Hematopoietic multipotent progenitor cell treated with erythropoietin and hydrocortisone succinate and interleukin-3 and kit ligand, for 17 days (in vitro differentiated cells): Measurements from ENCODE around the gene TMIGD3.
"Not testable (repeated sequence)": the region's sequence is repeated elsewhere in the genome, so short reads cannot be mapped to it uniquely, and the experiment has no call there.

Source experiments
- DNase-seq: peaks from one replicate; pipeline ENCODE4 v3.0.0-alpha.2; 2015; ENCODE audit warnings: low spot score

The TMIGD3 gene

GRCh38 chr1:111503585-111504060, at the start of gene TMIGD3, which contains the start of gene ADORA3:
TSS of gene TMIGD3 (minus strand) at chr1:111503633. CDS start at chr1:111503354, 279 bp downstream.
TSS of gene ADORA3 (minus strand) at chr1:111503633. CDS start at chr1:111503354, 279 bp downstream.
- DNase-seq: no peak

GRCh38 chr1:111553196-111553595, 49.8 kb upstream of the TMIGD3 start:
- DNase-seq: no peak

- no peak for DNase-seq
Observed at GRCh38 chr1:111552587-111552986, 49.2 kb upstream of the TMIGD3 start.

GRCh38 chr1:111551623-111552411, 48.4 kb upstream of the TMIGD3 start:
- no peak for DNase-seq

- DNase-seq: not testable (repeated sequence)
Observed at GRCh38 chr1:111547786-111548185, 44.4 kb upstream of the TMIGD3 start.

GRCh38 chr1:111542187-111542586, 38.8 kb upstream of the TMIGD3 start:
- DNase-seq: no peak

- DNase-seq: no peak
Observed at GRCh38 chr1:111541721-111542120, 38.3 kb upstream of the TMIGD3 start.

GRCh38 chr1:111540928-111541327, 37.5 kb upstream of the TMIGD3 start:
- no peak for DNase-seq

- no peak for DNase-seq
Observed at GRCh38 chr1:111538343-111539025, 35.1 kb upstream of the TMIGD3 start.

- no peak for DNase-seq
Observed at GRCh38 chr1:111535256-111536191, 32.1 kb upstream of the TMIGD3 start.

GRCh38 chr1:111520053-111520452, 16.6 kb upstream of the TMIGD3 start:
- DNase-seq: no peak

GRCh38 chr1:111517469-111518225, 14.2 kb upstream of the TMIGD3 start:
- DNase-seq: no peak

GRCh38 chr1:111516005-111516535, 12.6 kb upstream of the TMIGD3 start:
- DNase-seq: peak; percentile 10

- no peak for DNase-seq
Observed at GRCh38 chr1:111515291-111516004, 12.0 kb upstream of the TMIGD3 start.

- DNase-seq: no peak
Observed at GRCh38 chr1:111513410-111514020, 10.1 kb upstream of the TMIGD3 start.

- no peak for DNase-seq
Observed at GRCh38 chr1:111512931-111513330, 9.5 kb upstream of the TMIGD3 start.

- no peak for DNase-seq
Observed at GRCh38 chr1:111512132-111512889, 8.9 kb upstream of the TMIGD3 start.

- no peak for DNase-seq
Observed at GRCh38 chr1:111511370-111511769, 7.9 kb upstream of the TMIGD3 start.

- DNase-seq: no peak
Observed at GRCh38 chr1:111509997-111510375, 6.6 kb upstream of the TMIGD3 start.
